ENCODE data around the gene ANKRD29. TPM values are rescaled to one million over a fixed set of nuclear protein-coding genes. Genes with fewer than 3 reads are reported as not detected.
A peak's percentile ranks its signal among the peaks of the same experiment; 100 is the strongest.

ANKRD29 gene, protein sequence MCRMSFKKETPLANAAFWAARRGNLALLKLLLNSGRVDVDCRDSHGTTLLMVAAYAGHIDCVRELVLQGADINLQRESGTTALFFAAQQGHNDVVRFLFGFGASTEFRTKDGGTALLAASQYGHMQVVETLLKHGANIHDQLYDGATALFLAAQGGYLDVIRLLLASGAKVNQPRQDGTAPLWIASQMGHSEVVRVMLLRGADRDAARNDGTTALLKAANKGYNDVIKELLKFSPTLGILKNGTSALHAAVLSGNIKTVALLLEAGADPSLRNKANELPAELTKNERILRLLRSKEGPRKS
- 1 to 10 TPM in 1 of 4 donors, under 1 TPM in 3; 0.70 to 1.7 (median 0.85) TPM for polyA plus RNA-seq (ENCODE audit: insufficient read length in 4 of 4)

- DNase-seq (ENCODE audit: low read depth in 4 of 4, low spot score in 2 of 4) = peak in 1 of 4 donors; percentile 9
Measured at GRCh38 chr18:23662309-23663263, at the start of gene ANKRD29. Gene ANKRD29, minus strand, starts transcription at chr18:23662911. Its CDS starts 181 bp downstream, at chr18:23662730.

DNA sequence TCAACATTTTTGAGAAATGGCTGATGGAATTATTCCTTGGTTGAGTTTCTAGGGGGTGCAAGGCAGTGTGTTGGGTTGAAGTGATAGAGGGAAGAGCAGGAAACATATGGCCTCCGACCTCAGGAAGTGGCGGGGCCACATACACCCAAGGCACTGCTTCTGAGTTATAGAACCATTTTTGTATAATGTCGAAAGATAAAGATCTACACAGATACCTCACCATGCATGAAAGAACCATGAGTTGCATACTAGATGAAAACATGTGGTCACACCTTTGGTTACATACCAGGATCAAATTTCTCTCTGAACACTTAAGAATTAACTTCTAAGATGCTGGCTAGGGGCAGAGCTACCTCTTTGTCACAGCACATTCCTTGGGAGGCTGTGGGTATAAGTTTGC is 49.7 kb upstream of the ANKRD29 start:
- no peak for DNase-seq (ENCODE audit: low read depth in 4 of 4, low spot score in 2 of 4)

GRCh38 chr18:23711426-23711825 is 48.7 kb upstream of the ANKRD29 start:
- no peak for DNase-seq (ENCODE audit: low read depth in 4 of 4, low spot score in 2 of 4)

DNA sequence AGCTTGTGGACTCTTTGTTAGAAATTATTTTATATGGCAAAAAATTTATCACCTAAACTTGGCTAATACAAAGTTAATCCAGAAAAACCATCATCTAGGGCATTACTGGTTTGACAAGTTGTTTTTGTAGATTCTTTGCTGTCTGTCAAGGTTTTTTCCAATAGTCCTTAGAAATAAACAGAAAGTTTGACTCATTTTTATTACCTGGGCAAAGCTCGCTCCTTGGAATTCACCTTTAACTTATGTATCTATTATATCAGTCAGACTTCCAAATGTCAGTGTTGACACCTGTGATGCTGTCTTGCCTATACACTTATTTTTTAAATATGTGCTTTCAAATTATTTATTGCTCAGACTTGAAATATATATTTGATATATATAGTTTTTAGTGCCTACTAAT is 48.2 kb upstream of the ANKRD29 start:
- no peak for DNase-seq (ENCODE audit: low read depth in 4 of 4, low spot score in 2 of 4)

DNA sequence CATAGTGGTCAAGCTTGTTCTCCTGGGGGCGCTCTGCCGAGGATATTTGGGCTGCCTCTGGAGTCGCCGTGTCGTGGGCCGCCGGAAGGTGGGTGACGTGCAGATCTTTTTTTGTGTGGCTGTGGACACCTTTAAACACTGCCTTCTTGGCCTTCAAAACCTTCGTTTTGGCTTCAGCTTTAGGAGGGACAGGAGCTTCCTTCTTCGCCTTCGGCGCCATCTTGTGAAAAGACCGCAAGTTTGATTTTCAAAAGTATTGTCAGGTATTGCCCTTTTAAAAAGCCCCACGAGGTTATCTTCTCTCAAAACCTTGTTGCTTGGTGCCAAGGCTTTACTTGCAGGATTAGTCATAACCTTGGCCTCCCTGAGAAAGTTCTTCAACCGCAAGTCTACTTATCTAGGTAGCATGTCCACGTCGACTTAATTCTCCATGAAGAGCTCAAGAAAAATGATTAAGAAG is 47.4 kb upstream of the ANKRD29 start:
- no peak for DNase-seq (ENCODE audit: low read depth in 4 of 4, low spot score in 2 of 4)

GRCh38 chr18:23706971-23707640 is 44.4 kb upstream of the ANKRD29 start:
- no peak for DNase-seq (ENCODE audit: low read depth in 4 of 4, low spot score in 2 of 4)

- DNase-seq (ENCODE audit: low read depth in 4 of 4, low spot score in 2 of 4) = no peak
Measured at GRCh38 chr18:23704806-23705205, 42.1 kb upstream of the ANKRD29 start.

DNA sequence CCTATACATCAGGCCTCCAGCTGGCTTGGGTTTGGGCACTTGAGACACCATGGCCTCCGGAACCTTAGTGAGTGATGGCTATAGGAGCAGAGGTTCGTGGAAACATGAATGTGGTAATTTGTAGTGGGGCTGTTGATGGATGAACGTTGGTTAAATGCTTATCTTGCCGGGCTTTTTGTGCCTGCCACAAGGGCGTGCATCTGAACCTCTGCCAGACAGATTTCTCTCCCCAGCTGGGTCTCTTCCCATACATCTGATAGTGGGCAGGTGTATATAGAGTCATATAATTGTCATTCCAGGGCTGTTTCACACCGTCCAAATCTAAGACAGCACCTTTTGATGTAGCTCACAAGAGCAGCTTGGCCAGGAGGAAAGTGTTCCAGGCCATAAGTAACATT is 41.3 kb upstream of the ANKRD29 start:
- DNase-seq (ENCODE audit: low read depth in 4 of 4, low spot score in 2 of 4) = no peak

- DNase-seq (ENCODE audit: low read depth in 4 of 4, low spot score in 2 of 4) = no peak
Measured at GRCh38 chr18:23703057-23703986, 40.6 kb upstream of the ANKRD29 start.

DNA sequence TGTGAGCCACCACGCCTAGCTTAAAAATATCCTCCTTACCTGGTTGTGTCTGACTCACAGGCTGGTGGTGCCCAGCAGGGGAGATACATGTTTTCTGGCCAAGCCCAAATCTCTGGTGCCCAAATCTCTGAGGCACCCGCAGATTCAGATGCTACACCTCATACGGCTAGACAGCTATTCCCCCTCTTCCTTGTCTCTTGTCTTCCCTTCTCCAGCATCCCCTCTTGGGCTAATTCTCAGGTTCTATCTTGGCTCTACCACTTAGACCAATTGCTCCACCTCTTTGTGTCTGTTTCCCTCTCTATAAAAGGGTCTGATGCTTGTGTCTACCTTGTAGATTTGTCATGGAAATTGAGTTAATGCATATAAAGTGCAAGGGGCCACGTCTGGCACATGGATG is 39.9 kb upstream of the ANKRD29 start:
- DNase-seq (ENCODE audit: low read depth in 4 of 4, low spot score in 2 of 4) = no peak

- DNase-seq (ENCODE audit: low read depth in 4 of 4, low spot score in 2 of 4) = no peak
Measured at GRCh38 chr18:23701544-23702064, 38.9 kb upstream of the ANKRD29 start.

GRCh38 chr18:23701017-23701416 is 38.3 kb upstream of the ANKRD29 start:
- DNase-seq (ENCODE audit: low read depth in 4 of 4, low spot score in 2 of 4) = no peak

GRCh38 chr18:23694637-23695430 is 32.1 kb upstream of the ANKRD29 start:
- DNase-seq (ENCODE audit: low read depth in 4 of 4, low spot score in 2 of 4) = no peak

- DNase-seq (ENCODE audit: low read depth in 4 of 4, low spot score in 2 of 4) = no peak
Measured at GRCh38 chr18:23693846-23694245, 31.1 kb upstream of the ANKRD29 start.

DNA sequence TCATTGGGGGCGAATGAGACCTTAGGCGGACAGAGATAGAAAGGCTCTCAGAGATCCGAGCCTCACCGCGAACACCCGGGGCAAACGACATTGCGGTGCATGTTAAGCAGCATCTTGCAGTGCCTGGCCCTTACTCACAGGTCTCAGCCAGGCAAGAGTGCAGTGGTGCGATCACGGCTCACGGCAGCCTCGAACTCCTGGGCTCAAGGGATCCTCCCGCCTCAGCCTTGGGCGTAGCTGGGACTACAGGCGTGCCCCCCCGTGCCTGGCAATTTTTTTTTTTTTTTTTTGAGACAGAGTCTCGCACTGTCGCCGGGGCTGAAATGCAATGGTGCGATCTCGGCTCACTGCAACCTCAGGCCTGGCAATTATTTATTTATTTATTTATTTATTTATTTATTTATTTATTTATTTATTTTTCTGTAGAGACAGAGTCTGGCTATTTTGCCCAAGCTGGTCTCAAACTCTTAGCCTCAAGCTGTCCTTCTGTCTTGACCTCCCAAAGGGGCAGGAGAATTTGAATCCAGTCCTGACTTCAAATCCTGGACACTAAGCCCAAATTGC is 27.9 kb upstream of the ANKRD29 start:
- no peak for DNase-seq (ENCODE audit: low read depth in 4 of 4, low spot score in 2 of 4)

DNA sequence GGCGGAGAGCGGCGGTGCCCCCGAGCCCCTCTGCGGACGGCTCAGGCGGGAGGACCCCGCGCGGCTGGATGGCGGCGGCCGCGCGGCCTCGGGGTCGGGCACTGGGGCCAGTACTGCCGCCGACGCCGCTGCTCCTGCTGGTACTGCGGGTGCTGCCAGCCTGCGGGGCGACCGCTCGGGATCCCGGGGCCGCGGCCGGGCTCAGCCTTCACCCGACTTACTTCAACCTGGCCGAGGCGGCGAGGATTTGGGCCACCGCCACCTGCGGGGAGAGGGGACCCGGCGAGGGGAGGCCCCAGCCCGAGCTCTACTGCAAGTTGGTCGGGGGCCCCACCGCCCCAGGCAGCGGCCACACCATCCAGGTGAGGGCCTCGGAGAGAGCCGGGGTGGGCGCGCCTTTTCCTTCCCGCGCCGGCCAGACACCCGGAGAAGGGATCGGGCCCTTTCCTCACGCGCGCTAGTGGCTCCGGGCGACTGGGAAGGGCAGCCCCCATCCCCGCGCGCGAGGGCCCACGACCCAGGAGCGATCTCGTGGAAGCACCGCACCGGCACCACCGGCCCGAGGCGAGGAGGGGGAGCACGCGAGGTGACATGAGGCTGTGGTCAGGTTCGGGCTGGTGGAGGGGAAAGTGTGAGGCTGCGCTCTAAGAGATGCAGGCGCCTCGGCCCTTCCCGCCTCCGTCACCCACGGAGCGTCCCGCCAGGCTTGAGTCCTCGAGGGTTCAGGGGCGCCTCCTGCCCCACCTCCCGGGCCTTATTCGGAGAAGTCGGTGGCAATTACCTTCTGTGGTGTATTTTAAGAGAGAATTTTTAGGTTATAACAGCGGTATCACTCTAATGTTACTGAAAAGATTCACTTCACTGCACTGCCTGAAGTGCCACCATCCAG is 27.1 kb upstream of the ANKRD29 start:
- DNase-seq (ENCODE audit: low read depth in 4 of 4, low spot score in 2 of 4) = no peak

GRCh38 chr18:23689031-23689615 is 26.4 kb upstream of the ANKRD29 start, which contains the start of gene LAMA3:
Gene LAMA3, plus strand, starts transcription at chr18:23689453. Its CDS starts 231 bp downstream, at chr18:23689684.
- no peak for DNase-seq (ENCODE audit: low read depth in 4 of 4, low spot score in 2 of 4)

Measured in left renal cortex interstitium (tissue), 4 donors.